ENCODE data around the gene CD302. TPM values are rescaled to one million over a fixed set of nuclear protein-coding genes. Genes with fewer than 3 reads are reported as not detected.

CD302 gene
- total RNA-seq, 1 donor from 2014 or later = 1.1 TPM

- Histone ChIP-seq H3K4me3 (no peak overlapping the region), H2AFZ (replicated peaks) (no peak overlapping the region), H3F3A (ENCODE audit: low read depth) (peaks cover 8% of the 10 kb centered on the region), H3K4me2 (no peak overlapping the region), H3K9ac (no peak overlapping the region), H3K79me2 (ENCODE audit: low read depth) (no peaks in the 10 kb centered on the region), H3K27me3 (peaks cover 33% of the 10 kb centered on the region), H3K4me1 (no peaks in the 10 kb centered on the region), H3K36me3 (no peaks in the 10 kb centered on the region), H3K27ac (no peak overlapping the region), H4K20me1 (ENCODE audit: low read depth) (no peaks in the 10 kb centered on the region), H3K9me3 (ENCODE audit: low read depth) (no peaks in the 10 kb centered on the region)
- no peak overlapping the region for H3K4me3 Mint-ChIP-seq
- no peaks in the 10 kb centered on the region for H3K36me3 Mint-ChIP-seq
- no peak for TF ChIP-seq EZH2 (IDR thresholded peaks at IDR 0.05)
- TF ChIP-seq EZH2phosphoT487 (IDR thresholded peaks at IDR 0.05) = no peak
- no peak for TF ChIP-seq CTCF (IDR thresholded peaks at IDR 0.05)
- H3K27me3 Mint-ChIP-seq (ENCODE audit: insufficient read depth, low read depth) = peaks cover 18% of the 10 kb centered on the region
- H3K9me3 Mint-ChIP-seq = no peaks in the 10 kb centered on the region
- no peak overlapping the region for H3K27ac Mint-ChIP-seq
- peaks cover 5% of the 10 kb centered on the region for H3K4me1 Mint-ChIP-seq
- no peak for DNase-seq (ENCODE audit: low spot score)
Measured at GRCh38 chr2:159802673-159803072, 4.7 kb upstream of the CD302 start.

GRCh38 chr2:159799833-159800232, 1.8 kb upstream of the CD302 start:
- no peak overlapping the region for H3K9ac ChIP-seq
- H4K20me1 ChIP-seq (ENCODE audit: low read depth) = no peaks in the 10 kb centered on the region
- no peaks in the 10 kb centered on the region for H3K4me1 ChIP-seq
- peaks cover 14% of the 10 kb centered on the region for H3K4me1 Mint-ChIP-seq
- no peak overlapping the region for H3K27ac ChIP-seq
- no peaks in the 10 kb centered on the region for H3K79me2 ChIP-seq (ENCODE audit: low read depth)
- H3K4me2 ChIP-seq = no peak overlapping the region
- H3K36me3 ChIP-seq = no peaks in the 10 kb centered on the region
- H2AFZ ChIP-seq (replicated peaks) = no peak overlapping the region
- no peak overlapping the region for H3K27ac Mint-ChIP-seq
- no peak for DNase-seq (ENCODE audit: low spot score)
- H3K27me3 Mint-ChIP-seq (ENCODE audit: insufficient read depth, low read depth) = peaks cover 25% of the 10 kb centered on the region
- peaks cover 60% of the 10 kb centered on the region for H3K27me3 ChIP-seq
- no peaks in the 10 kb centered on the region for H3K9me3 Mint-ChIP-seq
- no peak for TF ChIP-seq EZH2phosphoT487 (IDR thresholded peaks at IDR 0.05)
- no peak for TF ChIP-seq CTCF (IDR thresholded peaks at IDR 0.05)
- no peak for TF ChIP-seq EZH2 (IDR thresholded peaks at IDR 0.05)
- H3K4me3 ChIP-seq = no peak overlapping the region
- no peaks in the 10 kb centered on the region for H3K9me3 ChIP-seq (ENCODE audit: low read depth)
- H3K36me3 Mint-ChIP-seq = no peaks in the 10 kb centered on the region
- H3K4me3 Mint-ChIP-seq = no peak overlapping the region
- H3F3A ChIP-seq (ENCODE audit: low read depth) = peaks cover 8% of the 10 kb centered on the region

- H3K4me2 ChIP-seq = peak overlapping the region; percentile 84
- no peaks in the 10 kb centered on the region for H3K9me3 ChIP-seq (ENCODE audit: low read depth)
- H4K20me1 ChIP-seq (ENCODE audit: low read depth) = no peaks in the 10 kb centered on the region
- Mint-ChIP-seq H3K27me3 (ENCODE audit: insufficient read depth, low read depth) (peaks cover 27% of the 10 kb centered on the region), H3K9me3 (no peaks in the 10 kb centered on the region), H3K4me1 (peaks cover 14% of the 10 kb centered on the region), H3K36me3 (no peaks in the 10 kb centered on the region), H3K27ac (no peak overlapping the region), H3K4me3 (peak overlapping the region; percentile 74)
- peaks cover 60% of the 10 kb centered on the region for H3K27me3 ChIP-seq
- H2AFZ ChIP-seq (replicated peaks) = peak overlapping the region; percentile 92
- DNase-seq (ENCODE audit: low spot score) = no peak
- no peak overlapping the region for H3K27ac ChIP-seq
- no peaks in the 10 kb centered on the region for H3K36me3 ChIP-seq
- H3F3A ChIP-seq (ENCODE audit: low read depth) = peaks cover 8% of the 10 kb centered on the region
- H3K4me1 ChIP-seq = no peaks in the 10 kb centered on the region
- no peak for TF ChIP-seq EZH2 (IDR thresholded peaks at IDR 0.05)
- no peak for TF ChIP-seq CTCF (IDR thresholded peaks at IDR 0.05)
- TF ChIP-seq EZH2phosphoT487 (IDR thresholded peaks at IDR 0.05) = no peak
- peak overlapping the region; percentile 59 for H3K4me3 ChIP-seq
- H3K79me2 ChIP-seq (ENCODE audit: low read depth) = no peaks in the 10 kb centered on the region
- no peak overlapping the region for H3K9ac ChIP-seq
Measured at GRCh38 chr2:159798376-159798725, 343 bp upstream of the CD302 start.

GRCh38 chr2:159797225-159797542, 824 bp downstream of the CD302 start:
- H3K79me2 ChIP-seq (ENCODE audit: low read depth) = no peaks in the 10 kb centered on the region
- Mint-ChIP-seq H3K4me1 (peaks cover 14% of the 10 kb centered on the region), H3K27ac (no peak overlapping the region), H3K36me3 (no peaks in the 10 kb centered on the region), H3K9me3 (no peaks in the 10 kb centered on the region), H3K27me3 (ENCODE audit: insufficient read depth, low read depth) (peaks cover 27% of the 10 kb centered on the region), H3K4me3 (peak overlapping the region; percentile 86)
- peak overlapping the region; percentile 84 for H3K4me2 ChIP-seq
- peak overlapping the region; percentile 59 for H3K4me3 ChIP-seq
- H3K9me3 ChIP-seq (ENCODE audit: low read depth) = no peaks in the 10 kb centered on the region
- no peak overlapping the region for H3K9ac ChIP-seq
- H3K36me3 ChIP-seq = no peaks in the 10 kb centered on the region
- H3K27me3 ChIP-seq = peaks cover 60% of the 10 kb centered on the region
- H3K4me1 ChIP-seq = no peaks in the 10 kb centered on the region
- TF ChIP-seq EZH2phosphoT487 (IDR thresholded peaks at IDR 0.05) = no peak
- TF ChIP-seq CTCF (IDR thresholded peaks at IDR 0.05) = no peak
- TF ChIP-seq EZH2 (IDR thresholded peaks at IDR 0.05) = no peak
- no peaks in the 10 kb centered on the region for H4K20me1 ChIP-seq (ENCODE audit: low read depth)
- H3K27ac ChIP-seq = no peak overlapping the region
- no peak for DNase-seq (ENCODE audit: low spot score)
- peaks cover 8% of the 10 kb centered on the region for H3F3A ChIP-seq (ENCODE audit: low read depth)
- peak overlapping the region; percentile 92 for H2AFZ ChIP-seq (replicated peaks)
